Panc1 (cell line): Measurements from ENCODE around the gene CLSTN2. TPM values are rescaled to one million over a fixed set of nuclear protein-coding genes. Genes with fewer than 3 reads are reported as not detected.

Experiments
- ATAC-seq: fragments of 200-7000 bp; cut with Tn5 transposase; 2 replicates; pipeline ENCODE4 v1.9.1; 2020; ENCODE audit warnings: mild to moderate bottlenecking, moderate library complexity
- BruUV-seq: library from RNA; stranded (reverse); fragments of 400-500 nt; replicated peaks from 2 replicates; lab custom pipeline; 2021; lab: Mats Ljungman, UMichigan
- CTCF ChIA-PET: fragments of 300-600 bp; sonication (Branson Sonifier 250); formaldehyde crosslinking; loops from one replicate; lab custom pipeline; 2022; ENCODE audit warnings: antibody characterized with exemption; lab: Charles Lee
- POLR2A ChIA-PET: fragments of 300-600 bp; sonication (Branson Sonifier 250); formaldehyde crosslinking; loops from one replicate; lab custom pipeline; 2022; ENCODE audit warnings: antibody characterized with exemption; lab: Charles Lee
- DNase-seq: peaks from one replicate; pipeline ENCODE4 v3.0.0-alpha.2; 2010; ENCODE audit warnings: low read depth, low spot score
- H3K27ac ChIP-seq: 2 replicates; pipeline ENCODE4 v1.5.1; 2011; ENCODE audit warnings: mild to moderate bottlenecking, low read length, inconsistent platforms
- H3K27me3 ChIP-seq: fragments of 200-500 bp; sonication (Bioruptor generic); 2 replicates; pipeline ENCODE4 v1.6.0; 2014; ENCODE audit warnings: low read length, inconsistent platforms; ENCODE audit not compliant: control insufficient read depth, insufficient read depth
- H3K36me3 ChIP-seq: fragments of 200-500 bp; sonication (Bioruptor generic); 2 replicates; pipeline ENCODE4 v1.5.1; 2014; ENCODE audit warnings: inconsistent platforms, mild to moderate bottlenecking, low read length, moderate library complexity; ENCODE audit not compliant: control insufficient read depth, insufficient read depth
- H3K4me1 ChIP-seq: 2 replicates; pipeline ENCODE4 v1.5.1; 2011; ENCODE audit warnings: inconsistent platforms, mild to moderate bottlenecking, low read length, moderate library complexity; ENCODE audit not compliant: control insufficient read depth, insufficient read depth
- H3K4me3 ChIP-seq, 2 experiments: 2 replicates each; pipeline ENCODE4 v1.5.1; 2011 to 2012; ENCODE audit warnings: low read depth in 2 of 2, low read length in 2 of 2, mild to moderate bottlenecking in 2 of 2, inconsistent platforms in 1 of 2, moderate library complexity in 1 of 2
- H3K9me3 ChIP-seq: fragments of 200-500 bp; sonication (Bioruptor generic); 2 replicates; pipeline ENCODE4 v1.5.1; 2014; ENCODE audit warnings: low read depth, mild to moderate bottlenecking, inconsistent platforms, low read length, moderate library complexity; ENCODE audit not compliant: control insufficient read depth, insufficient read depth
- CTCF ChIP-seq: fragments of 450-650 bp; IDR thresholded peaks from 2 replicates; pipeline ENCODE4 v1.5.1; 2017; ENCODE audit warnings: mild to moderate bottlenecking
- POLR2AphosphoS5 ChIP-seq: IDR thresholded peaks from 2 replicates; pipeline ENCODE4 v1.6.1; 2012; ENCODE audit warnings: mild to moderate bottlenecking, low read depth, low read length, moderate library complexity
- REST ChIP-seq, 2 experiments: IDR thresholded peaks; 2 replicates each; pipeline ENCODE4 v1.6.1; 2011 to 2012; ENCODE audit warnings: low read depth in 2 of 2, control low read depth in 1 of 2, low read length in 1 of 2, mild to moderate bottlenecking in 1 of 2, moderate library complexity in 1 of 2; ENCODE audit not compliant: insufficient read depth in 1 of 2
- SIN3A ChIP-seq: IDR thresholded peaks from 2 replicates; pipeline ENCODE4 v1.6.1; 2012; ENCODE audit warnings: low read depth, mild to moderate bottlenecking, low read length, moderate library complexity, borderline replicate concordance; ENCODE audit not compliant: insufficient read depth
- TCF7L2 ChIP-seq: IDR thresholded peaks from 2 replicates; pipeline ENCODE4 v1.6.1; 2011; ENCODE audit warnings: mild to moderate bottlenecking, low read depth, low read length, inconsistent platforms
- in situ Hi-C: cut with HindIII; loops from 2 replicates; pipeline ENCODE4 v1.10.0; 2016; ENCODE audit warnings: low sequenced_read_pairs, low pct_unique_long_range_greater_than_20kb
- intact Hi-C: fragments of 100-400 bp; cut with micrococcal nuclease; formaldehyde crosslinking; loops from one replicate; pipeline ENCODE4 v1.10.0; 2022; ENCODE audit not compliant: unreplicated experiment
- total RNA-seq: library from RNA; stranded (reverse); gene quantifications from one replicate; pipeline ENCODE4 v1.2.1, GENCODE V29; 2021; ENCODE audit not compliant: unreplicated experiment

CLSTN2 gene
- total RNA-seq, 1 experiment from 2014 or later, result 0.03 TPM

DNA sequence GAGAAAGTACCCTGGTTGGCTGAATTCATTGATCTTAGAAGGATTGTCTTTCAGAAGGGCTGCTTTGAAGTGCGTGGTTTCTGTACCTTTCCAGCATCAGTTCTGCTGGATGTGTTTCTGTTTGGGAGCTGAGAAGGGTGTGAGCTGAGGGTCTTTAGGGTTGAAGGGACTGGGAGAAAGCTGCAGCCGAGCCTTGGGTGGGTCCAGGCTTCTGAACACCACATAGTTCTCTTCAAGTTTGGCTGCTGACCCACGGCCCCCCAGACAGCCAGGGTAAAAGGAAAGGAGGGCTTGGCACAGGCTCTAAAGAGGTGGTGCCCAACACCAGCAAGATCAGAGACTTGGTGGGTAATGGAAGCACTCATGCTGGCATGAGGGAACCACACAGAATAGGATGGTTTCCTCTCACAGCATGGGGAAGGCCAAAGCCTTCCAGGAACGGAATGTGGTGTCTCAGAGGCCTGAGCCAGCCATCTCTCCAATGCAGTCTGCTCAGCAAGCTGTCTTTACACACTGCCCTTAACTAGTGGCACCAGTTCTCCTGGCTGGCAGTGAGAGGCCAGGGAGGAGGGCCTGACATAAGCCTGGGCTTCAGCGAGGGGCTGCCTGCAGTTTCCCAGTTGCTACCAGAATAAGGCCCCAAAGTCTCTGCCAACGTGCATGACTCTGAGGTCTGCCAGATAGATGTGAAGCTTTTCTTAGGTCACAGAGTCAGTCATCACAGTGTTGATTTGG lies 503.9 kb downstream of the CLSTN2 start:
- Histone ChIP-seq H3K4me3 (no peak overlapping the region), H3K9me3 (no peaks in the 10 kb centered on the region), H3K27me3 (peaks cover 5% of the 10 kb centered on the region; the same call in 1 of the 2 replicates), H3K4me1 (no peaks in the 10 kb centered on the region), H3K36me3 (no peaks in the 10 kb centered on the region), H3K27ac (no peak overlapping the region)
- TF ChIP-seq SIN3A (no peak), CTCF (no peak), POLR2AphosphoS5 (no peak), TCF7L2 (no peak), REST (IDR thresholded peaks at IDR 0.05; ENCODE audit: insufficient read depth in 1 of 2, low read depth in 2 of 2, low read length in 1 of 2) (no peak)
- ATAC-seq (no peak), DNase-seq (no peak)
- intact Hi-C loops, result no loop called here
- BruUV-seq, result no TSS peak
- ChIA-PET CTCF (no interaction called here), POLR2A (no interaction called here)
- in situ Hi-C loops, result no loop called here

- CTCF ChIA-PET, result no interaction called here
- no peaks in the 10 kb centered on the region for H3K4me1 ChIP-seq
- DNase-seq, result no peak
- in situ Hi-C loops (no loop called here), intact Hi-C loops (no loop called here)
- no peak overlapping the region for H3K27ac ChIP-seq
- TF ChIP-seq CTCF (no peak), TCF7L2 (no peak), POLR2AphosphoS5 (no peak), REST (IDR thresholded peaks at IDR 0.05; ENCODE audit: insufficient read depth in 1 of 2, low read depth in 2 of 2, low read length in 1 of 2) (no peak), SIN3A (no peak)
- no peaks in the 10 kb centered on the region for H3K9me3 ChIP-seq
- POLR2A ChIA-PET, result no interaction called here
- H3K36me3 ChIP-seq, result no peaks in the 10 kb centered on the region
- H3K27me3 ChIP-seq, result peaks cover 5% of the 10 kb centered on the region; the same call in 1 of the 2 replicates
- H3K4me3 ChIP-seq, result no peak overlapping the region
- ATAC-seq, result no peak
- no TSS peak for BruUV-seq
These were observed 504.5 kb downstream of the CLSTN2 start for GRCh38 chr3:140439527-140439926.
